Endothelial cell (in vitro differentiated cells): ENCODE measurements around the gene ARL11. TPM values are rescaled to one million over a fixed set of nuclear protein-coding genes. Genes with fewer than 3 reads are reported as not detected.

Source experiments
- DNase-seq: peaks from one replicate; pipeline ENCODE4 v3.0.0; 2021; ENCODE audit warnings: low spot score
- H3K27ac Mint-ChIP-seq: one replicate; pipeline ENCODE4 v1.8.0; 2021; ENCODE audit warnings: mixed read lengths, inconsistent platforms; ENCODE audit not compliant: unreplicated experiment
- H3K27me3 Mint-ChIP-seq: one replicate; pipeline ENCODE4 v1.8.0; 2021; ENCODE audit warnings: mild to moderate bottlenecking, moderate library complexity, mixed read lengths, inconsistent platforms; ENCODE audit not compliant: unreplicated experiment
- H3K36me3 Mint-ChIP-seq: one replicate; pipeline ENCODE4 v1.8.0; 2021; ENCODE audit warnings: mild to moderate bottlenecking, low read depth, mixed read lengths, inconsistent platforms; ENCODE audit not compliant: unreplicated experiment
- H3K4me1 Mint-ChIP-seq: one replicate; pipeline ENCODE4 v1.8.0; 2021; ENCODE audit warnings: mild to moderate bottlenecking, mixed read lengths, inconsistent platforms; ENCODE audit not compliant: unreplicated experiment
- H3K4me3 Mint-ChIP-seq: one replicate; pipeline ENCODE4 v1.8.0; 2021; ENCODE audit warnings: mild to moderate bottlenecking, mixed read lengths, inconsistent platforms; ENCODE audit not compliant: unreplicated experiment
- H3K9me3 Mint-ChIP-seq: one replicate; pipeline ENCODE4 v1.8.0; 2021; ENCODE audit warnings: mixed read lengths, inconsistent platforms; ENCODE audit not compliant: unreplicated experiment
- total RNA-seq: library from RNA; stranded (reverse); fragmentation: NEBNext Ultra II Directional; extraction: Animal tissue kit (Norgen Biotek cat#: 25700); gene quantifications from one replicate; pipeline ENCODE4 v1.2.1, GENCODE V29; 2021; ENCODE audit not compliant: unreplicated experiment
- TF ChIP-seq, protein P1 (sequence below): fragments of 200-600 bp; sonication (generic); IDR thresholded peaks from one replicate; pipeline ENCODE4 v1.5.0; 2021; ENCODE audit warnings: antibody characterized with exemption; ENCODE audit not compliant: unreplicated experiment

Gene ARL11
- total RNA-seq, 1 donor from 2014 or later: 1.4 TPM

DNA sequence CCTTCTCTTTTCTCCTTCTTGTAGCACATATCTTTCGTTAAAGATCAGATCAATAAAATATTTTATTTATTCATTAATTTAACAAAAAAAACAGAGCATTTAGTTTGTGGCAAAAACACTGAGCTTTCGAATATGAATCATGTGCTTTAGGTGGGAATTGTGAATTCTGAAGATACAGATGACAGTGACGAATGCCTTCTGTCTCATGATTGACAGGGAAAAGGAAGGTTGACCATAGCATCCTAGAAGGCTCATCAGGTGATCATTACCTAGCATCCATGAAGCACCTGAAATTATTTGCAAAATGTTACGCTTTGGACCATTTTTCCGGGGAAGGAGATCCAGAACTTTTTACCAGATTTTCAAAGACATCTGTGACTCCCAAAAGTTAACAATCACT is 3.8 kb downstream of the ARL11 start:
- Mint-ChIP-seq H3K27ac (no peak overlapping the region), H3K9me3 (no peaks in the 10 kb centered on the region), H3K27me3 (peaks cover 5% of the 10 kb centered on the region), H3K4me1 (peaks cover 26% of the 10 kb centered on the region), H3K4me3 (no peak overlapping the region), H3K36me3 (peaks cover 3% of the 10 kb centered on the region)
- TF ChIP-seq, protein P1, sequence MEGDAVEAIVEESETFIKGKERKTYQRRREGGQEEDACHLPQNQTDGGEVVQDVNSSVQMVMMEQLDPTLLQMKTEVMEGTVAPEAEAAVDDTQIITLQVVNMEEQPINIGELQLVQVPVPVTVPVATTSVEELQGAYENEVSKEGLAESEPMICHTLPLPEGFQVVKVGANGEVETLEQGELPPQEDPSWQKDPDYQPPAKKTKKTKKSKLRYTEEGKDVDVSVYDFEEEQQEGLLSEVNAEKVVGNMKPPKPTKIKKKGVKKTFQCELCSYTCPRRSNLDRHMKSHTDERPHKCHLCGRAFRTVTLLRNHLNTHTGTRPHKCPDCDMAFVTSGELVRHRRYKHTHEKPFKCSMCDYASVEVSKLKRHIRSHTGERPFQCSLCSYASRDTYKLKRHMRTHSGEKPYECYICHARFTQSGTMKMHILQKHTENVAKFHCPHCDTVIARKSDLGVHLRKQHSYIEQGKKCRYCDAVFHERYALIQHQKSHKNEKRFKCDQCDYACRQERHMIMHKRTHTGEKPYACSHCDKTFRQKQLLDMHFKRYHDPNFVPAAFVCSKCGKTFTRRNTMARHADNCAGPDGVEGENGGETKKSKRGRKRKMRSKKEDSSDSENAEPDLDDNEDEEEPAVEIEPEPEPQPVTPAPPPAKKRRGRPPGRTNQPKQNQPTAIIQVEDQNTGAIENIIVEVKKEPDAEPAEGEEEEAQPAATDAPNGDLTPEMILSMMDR: no peak
- no peak for DNase-seq

DNA sequence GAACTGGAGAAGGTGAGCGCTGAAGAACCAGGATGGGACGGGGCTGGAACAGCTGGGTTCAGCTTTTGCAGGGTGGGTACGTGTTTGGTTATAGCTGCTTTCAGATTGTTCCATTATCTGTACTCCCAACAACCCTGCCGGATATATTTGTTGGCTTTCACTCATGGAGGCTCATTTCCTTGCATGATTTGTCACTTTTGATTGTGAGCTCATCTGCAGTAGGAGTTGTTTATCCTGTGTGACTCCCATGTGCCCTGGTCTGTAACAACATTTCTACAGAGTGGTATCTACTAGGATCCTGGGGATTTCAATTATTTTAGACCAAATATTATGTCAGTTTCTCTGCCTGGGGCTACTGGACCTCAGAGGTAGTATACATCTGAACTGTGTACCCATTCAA is 5.4 kb downstream of the ARL11 start:
- Mint-ChIP-seq H3K27me3 (peaks cover 5% of the 10 kb centered on the region), H3K9me3 (no peaks in the 10 kb centered on the region), H3K4me3 (no peak overlapping the region), H3K36me3 (peaks cover 3% of the 10 kb centered on the region), H3K4me1 (peaks cover 17% of the 10 kb centered on the region), H3K27ac (no peak overlapping the region)
- TF ChIP-seq, protein P1: no peak
- no peak for DNase-seq

GRCh38 chr13:49635599-49636433 is 7.5 kb downstream of the ARL11 start:
- H3K27me3 Mint-ChIP-seq: peaks cover 5% of the 10 kb centered on the region
- H3K9me3 Mint-ChIP-seq: no peaks in the 10 kb centered on the region
- TF ChIP-seq, protein P1: no peak
- DNase-seq: no peak
- H3K36me3 Mint-ChIP-seq: peaks cover 3% of the 10 kb centered on the region
- peaks cover 3% of the 10 kb centered on the region for H3K4me1 Mint-ChIP-seq
- H3K27ac Mint-ChIP-seq: no peak overlapping the region
- H3K4me3 Mint-ChIP-seq: no peak overlapping the region

- peaks cover 3% of the 10 kb centered on the region for H3K4me1 Mint-ChIP-seq
- no peaks in the 10 kb centered on the region for H3K9me3 Mint-ChIP-seq
- H3K36me3 Mint-ChIP-seq: peaks cover 3% of the 10 kb centered on the region
- peaks cover 7% of the 10 kb centered on the region for H3K27me3 Mint-ChIP-seq
- TF ChIP-seq, protein P1: no peak
- no peak overlapping the region for H3K27ac Mint-ChIP-seq
- DNase-seq: no peak
- H3K4me3 Mint-ChIP-seq: no peak overlapping the region
Observed at GRCh38 chr13:49636705-49637104, 8.4 kb downstream of the ARL11 start.

- H3K27me3 Mint-ChIP-seq: peaks cover 6% of the 10 kb centered on the region
- no peak for DNase-seq
- peaks cover 6% of the 10 kb centered on the region for H3K4me1 Mint-ChIP-seq
- no peak overlapping the region for H3K27ac Mint-ChIP-seq
- no peak overlapping the region for H3K4me3 Mint-ChIP-seq
- TF ChIP-seq, protein P1: no peak
- no peaks in the 10 kb centered on the region for H3K9me3 Mint-ChIP-seq
- peaks cover 8% of the 10 kb centered on the region for H3K36me3 Mint-ChIP-seq
Observed at GRCh38 chr13:49638030-49638743, 9.9 kb downstream of the ARL11 start.
